Measurements from ENCODE around the gene GTF2F2.

DNA sequence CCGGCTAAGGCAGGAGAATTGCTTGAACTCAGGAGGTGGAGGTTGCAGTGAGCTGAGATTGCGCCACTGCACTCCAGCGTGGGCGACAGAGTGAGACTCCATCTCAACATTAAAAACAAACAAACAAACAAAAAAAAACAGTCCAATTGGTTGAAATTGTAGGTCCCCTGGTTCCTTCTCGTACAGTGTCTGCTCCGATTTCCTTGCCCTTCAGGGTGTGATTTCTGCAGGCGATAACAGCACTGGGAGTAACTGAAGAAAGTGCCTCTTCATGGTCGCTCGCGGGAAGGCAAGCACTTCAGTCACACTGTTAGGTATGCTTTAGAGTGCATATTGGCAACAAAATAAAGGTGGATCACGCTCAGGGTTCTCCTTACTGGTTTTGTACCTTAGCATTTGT lies 181.0 kb downstream of the GTF2F2 start:
- TF ChIP-seq TCF7L2 (IDR thresholded peaks at IDR 0.05; ENCODE audit: borderline replicate concordance, extremely low read depth, insufficient read depth, insufficient read length) = no peak
- TF ChIP-seq POLR2A (IDR thresholded peaks at IDR 0.05; ENCODE audit: borderline replicate concordance, extremely low read depth, insufficient read depth, insufficient read length) = no peak
- no peak for TF ChIP-seq RAD21 (IDR thresholded peaks at IDR 0.05; ENCODE audit: low read depth)

All from HCT116 (cell line).